NCI-H2227 treated with DMSO at 0.1 percent for 48 hours (cell line): Measurements from ENCODE around the gene UNC119B.
"Not testable (repeated sequence)": the region's sequence is repeated elsewhere in the genome, so short reads cannot be mapped to it uniquely, and the experiment has no call there.

ENCODE experiments used
- DNase-seq: peaks from one replicate; lab custom pipeline; 2025; lab: John Stamatoyannopoulos, UW

UNC119B gene

DNA sequence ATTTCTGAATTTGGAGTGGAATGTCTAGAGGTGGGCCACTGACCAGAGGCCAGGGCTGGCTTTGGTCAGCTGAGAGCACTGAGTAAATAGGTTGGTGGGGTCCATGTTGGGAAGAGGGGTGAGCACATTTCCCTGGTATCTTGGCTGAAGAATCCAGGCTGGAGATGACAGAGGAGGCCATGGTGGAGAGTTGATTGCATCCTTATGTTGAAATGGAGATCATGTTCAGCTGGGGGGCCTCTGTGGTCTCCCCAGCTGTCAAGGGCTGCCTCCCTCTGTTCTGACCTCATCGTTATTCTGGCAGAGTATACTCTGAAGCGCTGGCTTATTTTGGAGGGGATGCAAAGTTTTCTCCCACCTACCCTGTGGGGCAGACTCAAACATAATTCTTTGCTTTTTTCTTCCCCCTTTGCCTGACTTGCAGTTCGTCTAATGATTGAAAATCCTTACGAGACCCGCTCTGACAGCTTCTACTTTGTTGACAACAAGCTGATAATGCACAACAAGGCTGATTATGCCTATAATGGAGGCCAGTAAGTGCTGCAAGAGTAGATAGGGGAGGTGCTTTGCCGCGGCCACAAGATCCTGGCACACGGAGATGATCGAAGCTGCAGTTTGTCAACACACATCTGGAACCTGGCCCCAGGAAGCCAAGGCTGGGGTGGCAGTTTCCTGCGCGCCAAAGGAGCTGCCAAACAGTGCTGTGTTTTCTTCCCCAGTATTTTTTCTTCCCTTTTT, 9.4 kb downstream of the UNC119B start:
- no peak for DNase-seq

DNA sequence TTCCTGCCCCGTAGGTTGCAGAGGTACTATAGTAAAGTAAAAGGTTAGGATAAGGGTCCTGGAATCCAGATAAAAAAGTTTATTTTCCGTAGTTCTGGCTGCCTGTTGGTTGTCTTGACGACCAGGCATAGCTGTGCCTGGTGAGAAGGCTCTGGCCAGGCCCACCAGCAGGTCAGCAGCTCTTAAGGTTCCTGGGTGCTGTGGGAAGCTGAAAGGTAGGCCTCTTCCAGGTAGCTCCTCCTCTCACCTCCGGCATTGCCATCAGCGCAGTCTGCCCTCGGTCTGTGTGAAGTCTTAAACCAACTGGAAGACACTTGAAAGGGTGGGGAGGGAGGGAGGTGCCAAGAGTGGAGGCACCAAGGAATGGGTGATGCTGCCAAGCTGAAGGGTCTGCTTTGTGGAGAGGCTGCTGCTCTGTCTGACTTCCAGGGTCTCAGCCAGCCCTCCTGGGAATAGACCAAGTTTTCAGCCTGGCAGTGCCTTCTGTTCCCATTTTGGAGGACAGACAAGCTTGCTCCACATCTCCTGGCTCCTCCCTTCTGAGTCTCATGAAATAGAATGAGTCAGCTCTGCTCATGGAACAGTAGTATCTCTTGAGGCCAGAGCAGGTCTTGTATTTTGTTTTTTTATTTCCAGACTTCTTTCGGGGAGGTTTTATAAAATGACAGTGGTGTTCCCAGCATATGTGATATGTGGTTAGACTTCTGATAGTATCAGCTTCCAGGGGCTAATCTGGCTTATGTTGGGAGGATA, 10.2 kb downstream of the UNC119B start:
- no peak for DNase-seq

DNA sequence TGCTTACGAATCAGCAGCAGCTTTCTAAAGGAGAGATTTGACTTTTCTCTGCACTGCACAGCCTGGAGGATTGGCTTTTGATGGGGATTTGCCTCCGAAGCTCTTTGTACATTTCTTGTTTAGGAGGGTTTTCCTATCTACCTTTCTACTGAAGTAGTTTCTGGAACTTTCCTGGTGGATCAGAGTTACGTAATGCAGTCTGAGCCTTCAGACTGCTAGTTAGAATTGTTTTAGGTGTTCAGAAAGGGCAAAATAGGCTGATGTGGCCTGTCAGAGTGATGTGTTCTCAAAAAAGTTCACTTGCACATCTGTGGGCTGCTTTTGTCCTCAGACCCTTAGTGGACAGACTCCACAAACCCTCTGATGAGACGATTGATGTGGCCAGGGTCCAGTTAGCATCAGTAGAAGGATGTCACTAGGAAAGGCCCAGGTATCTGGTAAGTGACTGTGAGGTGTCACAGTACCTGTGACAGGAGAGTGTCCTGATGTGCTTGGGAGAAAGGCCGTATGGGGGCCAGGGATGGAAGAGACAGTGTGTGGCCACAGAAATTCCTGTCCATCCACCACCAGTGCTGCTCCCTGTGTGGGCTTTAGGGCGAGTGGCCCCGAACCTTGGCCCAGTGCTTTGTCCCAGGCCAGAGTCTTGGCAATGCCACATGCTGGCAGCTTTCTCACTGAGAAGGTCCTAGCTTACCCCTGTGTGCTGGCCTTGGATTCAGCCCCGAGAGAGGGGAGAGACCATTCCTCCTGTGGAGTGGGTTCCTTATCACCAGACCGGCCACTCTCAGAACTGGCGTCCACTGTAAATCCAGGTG, 10.9 kb downstream of the UNC119B start:
- DNase-seq, result no peak

DNA sequence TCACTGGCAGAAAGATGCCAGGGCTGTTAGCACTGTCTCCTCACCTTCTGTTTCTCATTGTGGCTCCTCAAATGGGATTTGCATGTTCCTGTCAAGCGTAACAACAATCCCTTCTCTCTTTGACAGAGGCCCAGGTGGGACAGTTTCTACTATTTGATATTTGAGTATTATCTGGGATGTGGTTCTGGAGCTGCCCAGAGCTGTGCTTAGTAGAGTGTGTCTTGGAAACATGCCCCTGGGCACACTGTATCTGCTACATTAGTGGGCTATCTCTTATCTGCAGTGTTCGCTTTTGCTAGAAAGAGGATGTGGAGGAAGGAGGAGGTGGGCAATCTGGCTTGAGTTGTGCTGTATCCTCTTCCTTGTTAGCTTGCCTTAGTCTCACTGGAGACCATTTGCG, 11.6 kb downstream of the UNC119B start:
- DNase-seq, result no peak

DNA sequence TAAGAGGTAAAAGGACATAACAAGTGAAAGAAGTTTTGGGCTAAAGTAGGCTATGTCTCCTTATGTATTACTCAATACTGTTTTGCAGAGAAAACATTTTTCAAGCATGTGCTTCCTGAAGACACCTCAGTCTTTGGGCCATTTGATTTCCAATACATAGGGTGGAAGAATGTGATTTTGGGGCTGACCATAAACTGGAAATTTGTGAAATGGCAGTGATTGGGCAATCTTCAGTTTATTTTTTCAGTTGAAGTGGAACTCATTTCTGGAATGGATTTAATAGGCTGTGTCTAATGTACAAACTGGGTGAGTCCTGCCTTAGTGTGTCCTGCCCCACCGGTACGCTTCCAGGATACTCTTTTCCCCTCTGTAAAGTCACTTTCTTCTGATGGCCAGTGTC, 12.5 kb downstream of the UNC119B start:
- no peak for DNase-seq

DNA sequence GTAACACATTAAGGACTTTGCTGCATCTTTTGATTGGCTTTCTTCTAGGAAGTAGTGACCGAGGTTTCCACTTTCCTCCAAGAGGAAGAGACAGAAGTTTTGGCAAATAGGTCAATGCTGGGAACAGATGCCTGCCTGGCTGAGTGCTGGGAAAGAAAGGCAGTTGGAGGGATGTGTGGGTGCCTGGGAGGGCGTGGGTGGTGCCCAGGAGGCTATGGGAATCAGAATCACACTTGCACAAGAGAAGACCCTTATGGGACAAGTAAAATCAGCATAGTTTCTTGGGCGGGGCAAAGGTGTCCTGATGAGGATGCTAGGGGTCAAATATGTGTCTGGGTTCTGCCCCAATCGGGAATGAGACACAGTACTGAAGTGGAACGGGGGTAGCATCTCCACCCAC, 14.5 kb downstream of the UNC119B start:
- DNase-seq, result no peak

DNA sequence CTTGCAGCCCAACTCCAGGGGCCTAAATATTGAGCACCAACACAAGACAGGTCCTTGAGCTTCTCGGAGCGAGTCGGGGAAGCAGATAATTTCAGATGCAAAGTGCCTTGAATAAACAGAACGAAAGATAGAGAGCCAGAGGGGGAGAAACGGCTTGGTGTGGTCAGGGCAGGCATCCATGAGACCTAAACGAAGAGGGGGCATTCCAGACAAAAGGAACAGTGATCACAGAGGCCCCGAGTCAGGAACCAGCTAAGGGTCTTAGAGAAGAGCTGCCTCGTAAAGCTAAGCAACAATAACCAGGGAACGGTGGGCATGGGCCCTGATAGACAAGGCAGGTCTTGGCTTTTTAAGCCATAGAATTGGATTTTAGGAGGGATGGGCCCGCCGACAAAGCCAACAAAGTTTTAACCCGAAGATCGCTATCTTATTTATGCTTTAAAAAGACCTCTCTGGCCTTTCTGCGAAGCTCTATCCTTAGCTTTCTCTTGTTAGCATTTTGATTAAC, 14.9 kb downstream of the UNC119B start:
- DNase-seq, result no peak

DNA sequence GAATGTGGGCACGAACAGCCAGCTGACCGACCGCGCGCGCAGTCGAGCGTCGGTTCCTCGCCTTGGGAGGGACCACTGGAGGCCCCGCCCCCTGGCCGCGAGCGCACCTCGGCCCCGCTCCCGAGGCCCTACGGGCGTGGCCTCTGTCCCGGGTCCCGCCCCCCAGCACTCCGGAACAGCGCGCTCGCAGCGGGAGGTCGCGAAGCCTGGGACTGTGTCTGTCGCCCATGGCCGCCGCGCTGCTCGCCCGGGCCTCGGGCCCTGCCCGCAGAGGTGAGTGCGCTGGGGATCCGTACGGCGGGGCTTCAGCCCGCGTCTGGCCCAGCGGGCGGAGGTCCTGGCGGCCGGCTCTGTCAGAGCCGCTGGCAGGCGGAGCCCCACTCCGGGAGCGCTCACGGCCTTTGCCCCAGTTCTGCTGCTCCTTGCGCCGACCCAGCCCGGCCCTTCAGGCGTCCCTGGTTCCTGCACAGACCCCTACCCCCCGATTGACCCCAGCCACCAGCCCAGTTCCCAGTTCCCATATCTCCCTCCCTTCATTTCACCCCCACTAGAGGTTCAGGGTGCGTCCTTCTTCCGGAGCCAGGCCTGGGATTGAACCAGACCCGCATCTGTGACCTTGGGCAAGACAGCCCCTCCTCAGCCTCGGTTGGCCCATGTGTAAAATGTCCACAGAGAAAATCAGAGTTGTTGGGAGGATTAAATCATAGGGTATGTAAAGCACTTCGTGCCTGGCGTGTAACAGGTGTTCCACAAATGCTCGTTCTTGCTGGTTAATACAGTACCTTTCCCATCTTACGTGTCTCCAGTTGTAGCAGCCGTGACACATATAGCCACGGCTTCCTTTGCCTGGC, 15.6 kb downstream of the UNC119B start, which contains the start of gene ACADS:
ACADS (plus strand) TSS at position 168 of the 851 bp plus-strand sequence; CDS start at position 228, 60 bp downstream.
- peak; percentile 69 for DNase-seq

DNA sequence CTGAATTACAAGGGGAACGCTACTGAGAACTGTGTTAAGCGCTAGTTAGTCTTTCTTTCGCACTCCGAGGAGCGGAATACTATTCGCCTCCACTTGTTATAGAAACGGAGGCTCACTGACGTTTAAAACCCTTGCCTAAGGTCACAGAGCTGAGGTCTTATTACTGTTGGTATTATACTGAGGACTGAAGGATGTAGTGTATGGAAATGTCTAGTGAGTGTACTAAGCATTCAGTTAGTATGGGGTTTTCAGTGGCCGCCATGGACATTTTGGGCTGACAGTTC, 16.2 kb downstream of the UNC119B start:
- DNase-seq, result no peak

DNA sequence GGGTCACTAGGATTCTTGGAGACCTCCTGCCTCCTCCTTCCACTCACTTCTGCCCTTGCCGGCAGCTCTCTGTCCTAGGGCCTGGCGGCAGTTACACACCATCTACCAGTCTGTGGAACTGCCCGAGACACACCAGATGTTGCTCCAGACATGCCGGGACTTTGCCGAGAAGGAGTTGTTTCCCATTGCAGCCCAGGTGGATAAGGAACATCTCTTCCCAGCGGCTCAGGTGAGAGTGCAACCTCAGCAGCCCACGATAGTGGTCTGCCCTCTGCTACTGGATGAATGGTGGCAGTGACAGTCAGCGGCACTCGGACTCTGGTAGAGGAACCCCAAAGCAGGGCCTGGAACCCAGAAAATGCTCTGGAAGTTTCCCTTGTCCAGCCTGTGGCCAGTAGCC, 16.7 kb downstream of the UNC119B start:
- DNase-seq, result no peak

DNA sequence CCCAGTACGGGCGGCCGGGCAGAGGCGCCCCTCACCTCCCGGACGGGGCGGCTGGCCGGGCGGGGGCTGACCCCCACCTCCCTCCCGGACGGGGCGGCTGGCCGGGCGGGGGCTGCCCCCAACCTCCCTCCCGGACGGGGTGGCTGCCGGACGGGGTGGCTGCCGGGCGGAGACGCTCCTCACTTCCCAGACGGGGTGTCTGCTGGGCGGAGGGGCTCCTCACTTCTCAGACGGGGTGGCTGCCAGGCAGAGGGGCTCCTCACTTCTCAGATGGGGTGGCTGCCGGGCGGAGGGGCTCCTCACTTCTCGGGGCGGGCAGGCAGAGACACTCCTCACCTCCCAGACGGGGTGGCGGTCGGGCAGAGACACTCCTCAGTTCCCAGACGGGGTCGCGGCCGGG, 21.9 kb downstream of the UNC119B start:
- DNase-seq, result not testable (repeated sequence)

DNA sequence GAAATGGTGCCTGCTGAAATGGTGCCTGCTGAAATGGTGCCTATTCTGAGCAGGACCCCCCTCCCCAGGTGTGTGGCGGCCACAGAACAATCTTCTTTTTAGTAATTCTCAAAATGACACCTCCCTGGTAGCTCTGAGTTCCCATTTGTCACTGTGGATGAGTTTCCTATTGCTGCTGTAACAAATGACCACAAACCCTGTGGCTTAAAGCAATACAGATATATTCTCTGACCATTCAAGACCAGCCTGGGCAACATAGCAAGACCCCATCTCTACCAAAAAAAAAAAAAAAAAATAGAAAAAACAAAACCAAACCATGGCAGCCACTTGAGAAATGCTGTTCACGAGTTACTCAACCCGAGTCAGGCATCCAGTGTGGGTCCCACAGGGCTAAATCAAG, 23.3 kb downstream of the UNC119B start:
- DNase-seq, result no peak

DNA sequence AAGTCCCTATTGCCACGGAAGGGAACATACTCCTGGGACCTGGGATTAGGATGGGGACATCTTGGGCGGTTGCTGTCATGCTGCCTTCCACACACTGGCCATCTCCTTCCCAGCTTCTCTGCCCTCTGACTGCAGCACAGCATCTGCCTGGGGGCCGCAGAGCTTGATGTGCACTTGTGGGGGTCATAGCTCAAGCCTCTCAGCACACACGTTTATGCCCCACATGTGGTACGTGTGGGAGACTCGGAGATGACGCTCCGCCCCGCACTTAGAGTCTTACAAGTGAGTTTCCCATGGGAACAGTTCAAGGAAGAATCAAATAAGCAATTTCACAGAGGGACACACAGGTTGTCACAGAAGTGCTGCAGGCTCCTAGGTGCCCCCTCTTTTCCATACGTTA, 24.0 kb downstream of the UNC119B start:
- no peak for DNase-seq

DNA sequence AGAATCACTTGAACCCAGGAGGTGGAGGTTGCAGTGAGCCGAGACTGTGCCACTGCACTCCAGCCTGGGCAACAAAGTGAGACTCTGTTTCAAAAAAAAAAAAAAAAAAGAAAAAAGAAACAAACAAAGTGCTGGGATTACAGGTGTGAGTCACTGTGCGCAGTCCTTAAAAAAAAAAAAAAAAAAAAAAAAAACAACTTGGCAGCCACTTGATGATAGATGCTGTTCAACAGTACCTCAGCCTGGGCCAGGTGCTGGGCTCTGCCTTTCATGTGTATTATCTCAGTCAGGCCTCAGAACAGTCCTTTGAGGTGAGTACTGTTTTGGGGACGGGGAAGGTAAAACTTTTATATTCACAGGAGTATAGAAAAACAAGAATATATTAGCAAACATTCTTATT, 24.9 kb downstream of the UNC119B start:
- DNase-seq, result no peak

DNA sequence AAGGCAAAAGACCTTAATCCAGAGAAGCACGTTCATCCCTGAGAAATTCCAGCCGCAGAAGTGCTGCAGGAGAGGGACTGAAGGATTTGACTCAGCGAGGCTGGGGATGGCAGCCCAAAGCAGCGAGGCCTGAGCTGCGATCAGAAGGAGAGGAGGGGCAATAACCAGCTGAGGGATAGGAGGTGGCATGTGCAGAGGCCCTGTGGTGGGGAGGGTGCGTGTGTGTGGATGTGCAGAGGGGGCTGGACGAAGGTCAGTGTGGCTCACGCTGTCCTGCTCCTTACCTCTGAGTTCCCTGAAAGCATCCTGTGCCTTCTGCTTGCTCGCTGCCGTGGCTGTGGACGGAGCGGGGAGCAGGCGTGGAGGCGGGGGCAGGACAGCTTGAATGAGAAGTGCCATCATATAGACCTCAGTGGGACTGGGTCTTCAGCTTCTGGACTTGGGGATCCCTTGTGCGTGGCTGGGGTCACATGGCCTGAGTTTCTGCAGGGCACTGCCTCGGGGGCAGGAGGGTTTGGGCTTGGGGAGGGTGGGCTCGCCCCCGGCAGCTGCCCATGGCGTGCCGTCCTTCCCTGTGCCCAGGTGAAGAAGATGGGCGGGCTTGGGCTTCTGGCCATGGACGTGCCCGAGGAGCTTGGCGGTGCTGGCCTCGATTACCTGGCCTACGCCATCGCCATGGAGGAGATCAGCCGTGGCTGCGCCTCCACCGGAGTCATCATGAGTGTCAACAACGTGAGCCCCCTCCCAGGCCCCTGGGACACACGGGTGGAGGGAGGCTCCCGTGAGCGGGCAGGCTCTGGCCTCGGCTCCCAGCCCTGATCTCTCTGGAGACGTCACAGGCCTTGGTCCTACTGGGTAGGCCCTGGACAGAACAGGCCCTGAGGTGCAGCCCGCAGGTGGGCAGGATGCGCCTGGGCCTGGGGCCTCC, 26.4 kb downstream of the UNC119B start:
- no peak for DNase-seq

DNA sequence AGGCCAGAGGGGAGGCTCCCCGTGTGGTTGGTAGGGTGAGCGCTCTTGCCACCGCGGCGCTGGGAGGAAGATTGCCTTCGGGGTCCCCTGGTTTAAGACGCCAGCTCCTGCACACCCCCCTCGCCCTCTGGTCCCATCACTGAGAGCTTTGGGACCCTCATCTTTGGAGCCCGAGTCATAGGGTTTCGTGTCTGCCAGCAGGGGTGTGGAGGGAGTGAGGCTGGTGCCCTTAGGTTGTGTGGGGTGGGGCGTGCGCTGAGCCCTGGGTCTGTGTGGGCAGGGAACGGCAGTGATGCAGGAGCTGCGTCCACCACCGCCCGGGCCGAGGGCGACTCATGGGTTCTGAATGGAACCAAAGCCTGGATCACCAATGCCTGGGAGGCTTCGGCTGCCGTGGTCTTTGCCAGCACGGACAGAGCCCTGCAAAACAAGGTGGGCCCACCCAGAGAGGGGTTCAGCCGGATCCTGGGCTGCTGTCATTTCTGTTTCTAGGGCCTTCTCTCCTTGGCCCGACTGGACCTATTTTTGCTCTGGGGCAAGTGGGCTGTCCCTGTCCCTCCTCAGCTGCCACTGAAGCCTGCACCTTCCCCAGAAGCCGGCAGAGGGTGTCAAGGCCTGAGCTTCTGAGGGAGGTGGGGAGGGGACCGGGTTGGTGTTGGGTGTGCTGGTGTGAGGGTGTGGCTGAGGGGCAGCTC, 27.4 kb downstream of the UNC119B start:
- no peak for DNase-seq

DNA sequence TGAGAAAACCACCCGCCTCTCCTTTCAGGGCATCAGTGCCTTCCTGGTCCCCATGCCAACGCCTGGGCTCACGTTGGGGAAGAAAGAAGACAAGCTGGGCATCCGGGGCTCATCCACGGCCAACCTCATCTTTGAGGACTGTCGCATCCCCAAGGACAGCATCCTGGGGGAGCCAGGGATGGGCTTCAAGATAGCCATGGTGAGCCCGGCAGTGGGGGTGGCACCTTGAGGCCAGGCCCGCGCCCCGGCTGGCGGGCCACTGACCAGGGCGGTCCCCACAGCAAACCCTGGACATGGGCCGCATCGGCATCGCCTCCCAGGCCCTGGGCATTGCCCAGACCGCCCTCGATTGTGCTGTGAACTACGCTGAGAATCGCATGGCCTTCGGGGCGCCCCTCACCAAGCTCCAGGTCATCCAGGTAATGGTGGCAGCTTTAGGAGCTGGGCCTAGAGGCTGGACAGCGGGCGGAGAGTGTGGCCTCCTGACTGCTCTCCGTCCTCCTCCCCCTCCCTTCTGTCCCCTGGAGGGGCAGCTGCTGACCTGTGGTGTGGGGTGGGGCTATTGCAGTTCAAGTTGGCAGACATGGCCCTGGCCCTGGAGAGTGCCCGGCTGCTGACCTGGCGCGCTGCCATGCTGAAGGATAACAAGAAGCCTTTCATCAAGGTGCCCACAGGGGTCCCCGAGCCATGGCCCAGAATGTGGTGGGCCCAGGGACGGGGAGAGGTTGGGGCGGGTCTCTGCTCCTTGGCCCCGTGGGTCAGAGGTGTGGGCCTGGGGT, 28.2 kb downstream of the UNC119B start:
- DNase-seq, result no peak

DNA sequence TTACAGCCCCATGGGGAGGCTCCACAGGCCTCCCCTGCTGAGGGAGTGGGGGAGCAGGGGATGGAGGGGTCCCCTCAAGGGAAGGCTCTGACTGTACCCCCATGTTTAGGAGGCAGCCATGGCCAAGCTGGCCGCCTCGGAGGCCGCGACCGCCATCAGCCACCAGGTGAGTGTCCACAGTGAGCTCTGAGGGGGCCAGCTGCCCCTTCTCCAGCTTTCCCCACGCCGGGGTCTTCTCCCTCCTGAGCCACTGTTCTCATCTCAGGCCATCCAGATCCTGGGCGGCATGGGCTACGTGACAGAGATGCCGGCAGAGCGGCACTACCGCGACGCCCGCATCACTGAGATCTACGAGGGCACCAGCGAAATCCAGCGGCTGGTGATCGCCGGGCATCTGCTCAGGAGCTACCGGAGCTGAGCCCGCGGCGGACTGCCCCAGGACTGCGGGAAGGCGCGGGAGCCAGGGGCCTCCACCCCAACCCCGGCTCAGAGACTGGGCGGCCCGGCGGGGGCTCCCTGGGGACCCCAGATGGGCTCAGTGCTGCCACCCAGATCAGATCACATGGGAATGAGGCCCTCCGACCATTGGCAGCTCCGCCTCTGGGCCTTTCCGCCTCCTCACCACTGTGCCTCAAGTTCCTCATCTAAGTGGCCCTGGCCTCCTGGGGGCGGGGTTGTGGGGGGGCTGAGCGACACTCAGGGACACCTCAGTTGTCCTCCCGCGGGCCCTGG, 28.9 kb downstream of the UNC119B start:
- DNase-seq, result no peak
